ENCODE data around the gene ARHGEF40.

Gene ARHGEF40

DNA sequence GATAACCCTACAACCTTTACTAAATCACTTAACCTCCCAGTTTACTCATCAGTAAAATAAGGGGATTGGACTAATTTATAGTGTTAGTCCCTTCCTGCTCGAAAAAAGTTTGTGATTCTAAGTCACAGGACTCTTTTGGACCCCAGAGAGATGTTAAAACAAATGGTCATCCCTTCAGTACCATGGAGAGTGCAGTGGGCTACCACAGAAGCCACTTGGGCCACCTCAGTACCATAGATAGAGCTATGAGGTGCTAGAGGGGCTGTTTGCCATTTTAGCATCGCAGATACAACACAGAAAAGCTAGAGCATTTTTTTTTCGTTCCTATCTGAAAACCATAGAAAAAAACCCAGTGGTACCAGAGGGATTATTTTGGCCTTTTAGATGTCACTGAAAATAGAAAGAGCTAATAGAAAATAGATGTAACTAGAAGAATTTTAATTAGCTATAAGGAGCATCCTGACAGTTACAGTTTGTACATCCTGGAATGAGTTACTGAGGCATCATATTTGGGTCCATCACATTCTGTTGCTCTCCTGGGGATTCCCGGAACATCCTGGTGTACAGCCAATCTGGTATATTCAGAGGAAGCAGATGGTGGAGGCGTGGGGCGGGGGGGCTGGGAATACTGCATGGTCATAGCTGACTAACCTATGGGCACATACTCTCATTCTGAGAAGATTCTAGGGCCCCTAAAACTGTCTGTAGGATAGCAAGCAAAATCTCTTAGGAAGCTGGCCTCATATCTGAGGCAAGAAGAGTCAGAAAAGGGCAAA is 25.5 kb downstream of the ARHGEF40 start:
- H3K9me3 ChIP-seq (ENCODE audit: control insufficient read depth, insufficient read depth, low read depth, low read length), result no peaks in the 10 kb centered on the region
- peaks cover 23% of the 10 kb centered on the region for H3K36me3 ChIP-seq (ENCODE audit: control insufficient read depth, insufficient read depth, low read length)
- peaks cover 51% of the 10 kb centered on the region for H3K4me1 ChIP-seq (ENCODE audit: control insufficient read depth, insufficient read depth, low read length)
- H3K27ac ChIP-seq (ENCODE audit: low read depth, low read length), result no peak overlapping the region
- H3K4me3 ChIP-seq (ENCODE audit: low read depth, low read length), result no peak overlapping the region
- no peak overlapping the region for H3K9ac ChIP-seq (ENCODE audit: low read length)
- H3K27me3 ChIP-seq (ENCODE audit: control insufficient read depth, insufficient read depth, low read length), result no peaks in the 10 kb centered on the region

- Histone ChIP-seq H3K9me3 (ENCODE audit: control insufficient read depth, insufficient read depth, low read depth, low read length) (no peaks in the 10 kb centered on the region), H3K4me1 (ENCODE audit: control insufficient read depth, insufficient read depth, low read length) (peaks cover 51% of the 10 kb centered on the region), H3K9ac (ENCODE audit: low read length) (no peak overlapping the region), H3K36me3 (ENCODE audit: control insufficient read depth, insufficient read depth, low read length) (peaks cover 16% of the 10 kb centered on the region), H3K4me3 (ENCODE audit: low read depth, low read length) (peak overlapping the region; percentile 69), H3K27me3 (ENCODE audit: control insufficient read depth, insufficient read depth, low read length) (no peaks in the 10 kb centered on the region), H3K27ac (ENCODE audit: low read depth, low read length) (no peak overlapping the region)
Measured at GRCh38 chr14:21096438-21096837, 26.3 kb downstream of the ARHGEF40 start.

- H3K36me3 ChIP-seq (ENCODE audit: control insufficient read depth, insufficient read depth, low read length), result peaks cover 10% of the 10 kb centered on the region; the same call in 1 of the 2 replicates
- peaks cover 55% of the 10 kb centered on the region for H3K4me1 ChIP-seq (ENCODE audit: control insufficient read depth, insufficient read depth, low read length)
- H3K9me3 ChIP-seq (ENCODE audit: control insufficient read depth, insufficient read depth, low read depth, low read length), result no peaks in the 10 kb centered on the region
- peak overlapping the region; percentile 72 for H3K9ac ChIP-seq (ENCODE audit: low read length)
- H3K4me3 ChIP-seq (ENCODE audit: low read depth, low read length), result peak overlapping the region; percentile 69
- H3K27me3 ChIP-seq (ENCODE audit: control insufficient read depth, insufficient read depth, low read length), result no peaks in the 10 kb centered on the region
- peak overlapping the region; percentile 28 for H3K27ac ChIP-seq (ENCODE audit: low read depth, low read length)
Measured at GRCh38 chr14:21096978-21097635, 27.0 kb downstream of the ARHGEF40 start.

GRCh38 chr14:21097636-21098075 is 27.6 kb downstream of the ARHGEF40 start:
- peak overlapping the region; percentile 28 for H3K27ac ChIP-seq (ENCODE audit: low read depth, low read length)
- H3K9me3 ChIP-seq (ENCODE audit: control insufficient read depth, insufficient read depth, low read depth, low read length), result no peaks in the 10 kb centered on the region
- H3K27me3 ChIP-seq (ENCODE audit: control insufficient read depth, insufficient read depth, low read length), result no peaks in the 10 kb centered on the region
- peaks cover 59% of the 10 kb centered on the region for H3K4me1 ChIP-seq (ENCODE audit: control insufficient read depth, insufficient read depth, low read length)
- H3K9ac ChIP-seq (ENCODE audit: low read length), result peak overlapping the region; percentile 72
- H3K36me3 ChIP-seq (ENCODE audit: control insufficient read depth, insufficient read depth, low read length), result peaks cover 7% of the 10 kb centered on the region; the same call in 1 of the 2 replicates
- peak overlapping the region; percentile 69 for H3K4me3 ChIP-seq (ENCODE audit: low read depth, low read length)

DNA sequence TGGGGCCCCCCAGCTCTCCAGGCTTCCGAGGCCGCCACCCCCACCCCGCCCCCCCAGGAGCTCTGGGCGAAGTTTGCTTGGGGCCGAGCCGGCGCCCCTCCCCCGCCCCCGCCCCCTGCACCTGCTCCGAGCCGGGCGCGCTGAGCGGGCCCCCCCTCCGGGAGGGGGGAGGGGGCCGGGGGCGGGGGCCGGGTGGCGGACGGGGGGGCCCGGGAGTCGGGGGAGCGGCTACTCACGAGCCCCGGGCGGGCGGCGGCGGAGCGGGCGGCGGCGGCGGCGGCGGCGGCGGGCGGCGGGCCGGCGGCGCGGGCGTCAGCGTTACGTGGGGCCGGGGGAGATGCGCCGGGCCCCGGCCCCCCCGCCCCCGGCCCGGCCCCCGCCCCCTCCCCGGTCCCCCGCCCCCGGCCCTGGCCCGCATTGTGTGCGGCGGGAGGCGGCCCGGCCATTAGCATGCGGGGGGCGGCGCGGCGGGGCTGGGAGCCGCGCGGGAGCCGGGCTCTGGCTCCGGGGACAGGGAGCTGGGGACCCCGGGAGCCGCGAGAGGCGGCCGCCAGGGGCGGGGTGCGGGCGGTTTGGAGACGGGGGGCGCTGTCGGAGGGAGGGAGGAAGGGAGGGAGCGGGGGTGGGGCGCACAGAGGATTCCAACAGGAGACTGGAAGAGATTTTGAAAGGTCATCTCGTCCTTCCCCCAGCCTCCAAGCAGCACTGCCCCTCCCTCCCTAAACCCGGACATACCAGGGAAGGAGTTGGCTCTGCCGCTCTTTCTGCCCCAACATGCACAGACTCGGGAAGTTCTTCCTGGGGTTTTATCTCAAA is 28.2 kb downstream of the ARHGEF40 start, which contains the start of gene ZNF219:
Gene ZNF219, minus strand, starts transcription at position 580 of the 816 bp plus-strand sequence. CDS start 5,064 bp downstream, outside the sequence.
- H3K27ac ChIP-seq (ENCODE audit: low read depth, low read length), result peak within 1 kb of the TSS; percentile 28
- H3K4me3 ChIP-seq (ENCODE audit: low read depth, low read length), result peak within 1 kb of the TSS; percentile 77
- peaks cover 2% of the 10 kb centered on the region; the same call in 1 of the 2 replicates for H3K36me3 ChIP-seq (ENCODE audit: control insufficient read depth, insufficient read depth, low read length)
- H3K9me3 ChIP-seq (ENCODE audit: control insufficient read depth, insufficient read depth, low read depth, low read length), result no peaks in the 10 kb centered on the region
- H3K9ac ChIP-seq (ENCODE audit: low read length), result peak within 1 kb of the TSS; percentile 72
- H3K27me3 ChIP-seq (ENCODE audit: control insufficient read depth, insufficient read depth, low read length), result no peaks in the 10 kb centered on the region
- H3K4me1 ChIP-seq (ENCODE audit: control insufficient read depth, insufficient read depth, low read length), result peaks cover 59% of the 10 kb centered on the region

DNA sequence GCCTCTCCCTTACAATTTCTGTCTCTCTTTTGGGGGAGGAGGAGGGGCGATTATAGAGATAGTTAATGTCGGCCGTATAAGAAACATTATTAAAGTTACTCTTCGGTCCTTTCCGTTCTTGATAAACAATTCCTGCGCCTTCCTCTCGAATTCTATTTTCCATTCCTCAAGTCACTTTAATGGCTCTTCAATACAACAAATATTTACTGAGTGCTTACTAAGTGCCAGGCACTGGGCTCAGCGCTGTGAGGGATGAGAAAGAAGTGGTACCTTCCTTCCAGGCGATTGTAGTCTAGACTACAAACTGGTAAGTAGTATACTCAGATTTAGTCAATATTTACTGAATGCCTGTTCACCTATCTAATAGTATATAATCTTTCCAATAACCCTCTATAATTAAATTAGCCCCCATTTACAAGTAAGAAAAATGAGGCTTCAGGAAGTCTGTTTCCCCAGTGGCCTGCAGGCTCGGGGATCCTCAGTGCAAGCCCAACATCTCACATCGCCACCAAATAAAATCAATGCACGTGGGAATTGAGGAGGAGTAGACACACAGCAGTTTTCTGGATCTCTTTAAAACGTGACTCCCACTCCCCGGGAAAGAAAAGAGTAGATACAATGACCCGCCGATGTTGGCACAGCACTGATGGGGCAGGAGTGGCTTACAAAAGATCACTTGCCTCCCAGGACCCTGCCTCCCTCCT is 28.9 kb downstream of the ARHGEF40 start:
- Histone ChIP-seq H3K27me3 (ENCODE audit: control insufficient read depth, insufficient read depth, low read length) (no peaks in the 10 kb centered on the region), H3K36me3 (ENCODE audit: control insufficient read depth, insufficient read depth, low read length) (no peaks in the 10 kb centered on the region), H3K27ac (ENCODE audit: low read depth, low read length) (peak overlapping the region; percentile 18; the same call in 1 of the 2 replicates), H3K9ac (ENCODE audit: low read length) (peak overlapping the region; percentile 56), H3K4me1 (ENCODE audit: control insufficient read depth, insufficient read depth, low read length) (peaks cover 52% of the 10 kb centered on the region), H3K4me3 (ENCODE audit: low read depth, low read length) (peak overlapping the region; percentile 77), H3K9me3 (ENCODE audit: control insufficient read depth, insufficient read depth, low read depth, low read length) (no peaks in the 10 kb centered on the region)

GRCh38 chr14:21099596-21099985 is 29.5 kb downstream of the ARHGEF40 start:
- H3K27ac ChIP-seq (ENCODE audit: low read depth, low read length), result no peak overlapping the region
- no peak overlapping the region for H3K9ac ChIP-seq (ENCODE audit: low read length)
- peaks cover 54% of the 10 kb centered on the region for H3K4me1 ChIP-seq (ENCODE audit: control insufficient read depth, insufficient read depth, low read length)
- H3K9me3 ChIP-seq (ENCODE audit: control insufficient read depth, insufficient read depth, low read depth, low read length), result no peaks in the 10 kb centered on the region
- H3K36me3 ChIP-seq (ENCODE audit: control insufficient read depth, insufficient read depth, low read length), result no peaks in the 10 kb centered on the region
- peak overlapping the region; percentile 77 for H3K4me3 ChIP-seq (ENCODE audit: low read depth, low read length)
- no peaks in the 10 kb centered on the region for H3K27me3 ChIP-seq (ENCODE audit: control insufficient read depth, insufficient read depth, low read length)

- Histone ChIP-seq H3K4me3 (ENCODE audit: low read depth, low read length) (no peak within 1 kb of the TSS), H3K9ac (ENCODE audit: low read length) (no peak within 1 kb of the TSS), H3K9me3 (ENCODE audit: control insufficient read depth, insufficient read depth, low read depth, low read length) (no peaks in the 10 kb centered on the region), H3K36me3 (ENCODE audit: control insufficient read depth, insufficient read depth, low read length) (no peaks in the 10 kb centered on the region), H3K27me3 (ENCODE audit: control insufficient read depth, insufficient read depth, low read length) (no peaks in the 10 kb centered on the region), H3K27ac (ENCODE audit: low read depth, low read length) (no peak within 1 kb of the TSS), H3K4me1 (ENCODE audit: control insufficient read depth, insufficient read depth, low read length) (peaks cover 47% of the 10 kb centered on the region)
Measured at GRCh38 chr14:21100931-21101330, 30.8 kb downstream of the ARHGEF40 start, which contains the start of gene TMEM253. Gene TMEM253 (plus strand): TSS chr14:21101066. CDS start chr14:21101344, 278 bp downstream.

GRCh38 chr14:21101802-21102413 is 31.8 kb downstream of the ARHGEF40 start:
- Histone ChIP-seq H3K4me3 (ENCODE audit: low read depth, low read length) (peak overlapping the region; percentile 86; the same call in 1 of the 2 replicates), H3K36me3 (ENCODE audit: control insufficient read depth, insufficient read depth, low read length) (no peaks in the 10 kb centered on the region), H3K27me3 (ENCODE audit: control insufficient read depth, insufficient read depth, low read length) (no peaks in the 10 kb centered on the region), H3K4me1 (ENCODE audit: control insufficient read depth, insufficient read depth, low read length) (peaks cover 44% of the 10 kb centered on the region), H3K27ac (ENCODE audit: low read depth, low read length) (no peak overlapping the region), H3K9ac (ENCODE audit: low read length) (no peak overlapping the region), H3K9me3 (ENCODE audit: control insufficient read depth, insufficient read depth, low read depth, low read length) (no peaks in the 10 kb centered on the region)
